ENCODE measurements around the gene ACOXL.
A peak's percentile ranks its signal among the peaks of the same experiment; 100 is the strongest.
"Not testable (repeated sequence)": the region's sequence is repeated elsewhere in the genome, so short reads cannot be mapped to it uniquely, and the experiment has no call there.

Gene ACOXL

GRCh38 chr2:110927526-110927925, 195.2 kb downstream of the ACOXL start:
- no peak for DNase-seq (ENCODE audit: low read depth)

- no peak for DNase-seq (ENCODE audit: low read depth)
Measured at GRCh38 chr2:110929528-110929927, 197.2 kb downstream of the ACOXL start.

GRCh38 chr2:110931648-110932047, 199.3 kb downstream of the ACOXL start:
- DNase-seq (ENCODE audit: low read depth): peak; percentile 21

- DNase-seq (ENCODE audit: low read depth): no peak
Measured at GRCh38 chr2:110933420-110933819, 201.0 kb downstream of the ACOXL start.

- DNase-seq (ENCODE audit: low read depth): no peak
Measured at GRCh38 chr2:110934948-110935347, 202.6 kb downstream of the ACOXL start.

- DNase-seq (ENCODE audit: low read depth): no peak
Measured at GRCh38 chr2:110940376-110940910, 208.1 kb downstream of the ACOXL start.

GRCh38 chr2:110941226-110941625, 208.9 kb downstream of the ACOXL start:
- DNase-seq (ENCODE audit: low read depth): no peak

GRCh38 chr2:110943070-110943634, 210.8 kb downstream of the ACOXL start:
- DNase-seq (ENCODE audit: low read depth): no peak

- no peak for DNase-seq (ENCODE audit: low read depth)
Measured at GRCh38 chr2:110946902-110947301, 214.5 kb downstream of the ACOXL start.

- no peak for DNase-seq (ENCODE audit: low read depth)
Measured at GRCh38 chr2:110948027-110948674, 215.8 kb downstream of the ACOXL start.

- DNase-seq (ENCODE audit: low read depth): no peak
Measured at GRCh38 chr2:110950281-110950680, 217.9 kb downstream of the ACOXL start.

- DNase-seq (ENCODE audit: low read depth): no peak
Measured at GRCh38 chr2:110955045-110955444, 222.7 kb downstream of the ACOXL start.

GRCh38 chr2:110955556-110955955, 223.2 kb downstream of the ACOXL start:
- no peak for DNase-seq (ENCODE audit: low read depth)

- DNase-seq (ENCODE audit: low read depth): no peak
Measured at GRCh38 chr2:110957293-110957692, 224.9 kb downstream of the ACOXL start.

GRCh38 chr2:110958346-110959119, 226.2 kb downstream of the ACOXL start:
- DNase-seq (ENCODE audit: low read depth): no peak

GRCh38 chr2:110959198-110959597, 226.8 kb downstream of the ACOXL start:
- no peak for DNase-seq (ENCODE audit: low read depth)

- no peak for DNase-seq (ENCODE audit: low read depth)
Measured at GRCh38 chr2:110960281-110960680, 227.9 kb downstream of the ACOXL start.

GRCh38 chr2:110960954-110961353, 228.6 kb downstream of the ACOXL start:
- DNase-seq (ENCODE audit: low read depth): no peak

- DNase-seq (ENCODE audit: low read depth): not testable (repeated sequence)
Measured at GRCh38 chr2:110961643-110962042, 229.3 kb downstream of the ACOXL start.

GRCh38 chr2:110969696-110970095, 237.3 kb downstream of the ACOXL start:
- no peak for DNase-seq (ENCODE audit: low read depth)

GRCh38 chr2:110970201-110970600, 237.8 kb downstream of the ACOXL start:
- DNase-seq (ENCODE audit: low read depth): no peak

GRCh38 chr2:110971811-110972210, 239.4 kb downstream of the ACOXL start:
- DNase-seq (ENCODE audit: low read depth): no peak

- DNase-seq (ENCODE audit: low read depth): no peak
Measured at GRCh38 chr2:110973262-110973661, 240.9 kb downstream of the ACOXL start.

Data from fibroblast of the conjunctiva (primary cell).